ENCODE measurements around the gene ZCCHC14. TPM values are rescaled to one million over a fixed set of nuclear protein-coding genes. Genes with fewer than 3 reads are reported as not detected.

The ZCCHC14 gene
- total RNA-seq, 1 experiment from 2014 or later = 45.4 TPM

GRCh38 chr16:87474566-87474996 is 18.2 kb downstream of the ZCCHC14 start:
- Mint-ChIP-seq H3K9me3 (ENCODE audit: low read depth, unreplicated experiment) (no peaks in the 10 kb centered on the region), H3K27me3 (ENCODE audit: unreplicated experiment) (no peaks in the 10 kb centered on the region), H3K4me3 (ENCODE audit: low read depth, unreplicated experiment) (no peak overlapping the region), H3K27ac (ENCODE audit: unreplicated experiment) (no peak overlapping the region), H3K36me3 (ENCODE audit: insufficient read depth, unreplicated experiment) (no peaks in the 10 kb centered on the region), H3K4me1 (ENCODE audit: low read depth, unreplicated experiment) (peaks cover 20% of the 10 kb centered on the region)
- intact Hi-C loops (cut with micrococcal nuclease; ENCODE audit: unreplicated experiment) = no loop called here
- DNase-seq = no peak
- CTCF ChIA-PET = no interaction called here
- no TSS peak for BruUV-seq (replicated peaks)
- TF ChIP-seq CTCF (IDR thresholded peaks at IDR 0.05; ENCODE audit: unreplicated experiment) = no peak

- CTCF ChIA-PET = no interaction called here
- H3K9me3 Mint-ChIP-seq (ENCODE audit: low read depth, unreplicated experiment) = no peaks in the 10 kb centered on the region
Observed at GRCh38 chr16:87474017-87474416, 18.8 kb downstream of the ZCCHC14 start.

GRCh38 chr16:87472935-87473334 is 19.9 kb downstream of the ZCCHC14 start:
- no peaks in the 10 kb centered on the region for H3K9me3 Mint-ChIP-seq (ENCODE audit: low read depth, unreplicated experiment)
- CTCF ChIA-PET = interaction anchor here (1.4 kb wide), 1 partner anchor 11 kb away, joined by 4 read pairs; no protein-coding TSS in a partner anchor

More at GRCh38 chr16:87474017-87474416, 18.8 kb downstream of the ZCCHC14 start:
- Mint-ChIP-seq H3K27me3 (ENCODE audit: unreplicated experiment) (no peaks in the 10 kb centered on the region), H3K36me3 (ENCODE audit: insufficient read depth, unreplicated experiment) (no peaks in the 10 kb centered on the region), H3K4me1 (ENCODE audit: low read depth, unreplicated experiment) (peaks cover 20% of the 10 kb centered on the region), H3K27ac (ENCODE audit: unreplicated experiment) (no peak overlapping the region), H3K4me3 (ENCODE audit: low read depth, unreplicated experiment) (no peak overlapping the region)
- no peak for DNase-seq
- BruUV-seq (replicated peaks) = no TSS peak
- intact Hi-C loops (cut with micrococcal nuclease; ENCODE audit: unreplicated experiment) = no loop called here
- TF ChIP-seq CTCF (IDR thresholded peaks at IDR 0.05; ENCODE audit: unreplicated experiment) = no peak

DNA sequence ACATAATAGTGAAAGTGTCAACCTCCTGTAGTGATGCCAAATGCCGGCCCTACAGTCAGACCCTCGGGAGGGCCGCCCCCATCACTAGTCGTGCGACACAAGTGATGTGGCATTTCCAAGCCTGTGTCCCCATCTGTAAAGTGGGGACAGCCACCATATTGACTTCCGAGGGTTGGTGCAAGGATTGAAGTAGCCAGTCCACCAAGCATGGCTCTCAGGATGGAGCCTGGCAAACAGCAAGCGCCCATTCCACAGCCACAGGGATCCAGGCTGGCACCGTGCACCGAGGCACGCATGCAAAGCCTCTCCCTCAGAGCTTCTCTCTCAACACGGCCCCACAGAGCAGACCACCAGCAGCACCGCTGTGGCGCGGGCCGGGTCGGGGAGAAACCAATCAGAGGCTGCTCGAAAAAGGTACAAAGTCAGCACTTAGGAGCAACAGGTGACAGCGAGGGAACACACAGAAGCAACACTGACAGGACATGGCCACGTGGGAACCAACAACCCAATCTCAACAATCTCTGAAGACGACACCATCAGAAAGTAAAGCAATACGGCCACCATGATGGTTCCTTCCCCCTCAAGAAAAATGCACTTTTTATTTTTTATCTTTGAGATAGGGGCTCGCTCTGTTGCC is 20.6 kb downstream of the ZCCHC14 start:
- BruUV-seq (replicated peaks) = no TSS peak
- Mint-ChIP-seq H3K27ac (ENCODE audit: unreplicated experiment) (no peak overlapping the region), H3K4me1 (ENCODE audit: low read depth, unreplicated experiment) (peaks cover 20% of the 10 kb centered on the region), H3K36me3 (ENCODE audit: insufficient read depth, unreplicated experiment) (no peaks in the 10 kb centered on the region), H3K9me3 (ENCODE audit: low read depth, unreplicated experiment) (no peaks in the 10 kb centered on the region), H3K4me3 (ENCODE audit: low read depth, unreplicated experiment) (no peak overlapping the region), H3K27me3 (ENCODE audit: unreplicated experiment) (no peaks in the 10 kb centered on the region)
- CTCF ChIA-PET = interaction anchor here (1.4 kb wide), 1 partner anchor 11 kb away, joined by 4 read pairs; no protein-coding TSS in a partner anchor
- DNase-seq = no peak
- intact Hi-C loops (cut with micrococcal nuclease; ENCODE audit: unreplicated experiment) = no loop called here
- no peak for TF ChIP-seq CTCF (IDR thresholded peaks at IDR 0.05; ENCODE audit: unreplicated experiment)

More at GRCh38 chr16:87472935-87473334, 19.9 kb downstream of the ZCCHC14 start:
- no peak overlapping the region for H3K4me3 Mint-ChIP-seq (ENCODE audit: low read depth, unreplicated experiment)
- no peaks in the 10 kb centered on the region for H3K36me3 Mint-ChIP-seq (ENCODE audit: insufficient read depth, unreplicated experiment)
- BruUV-seq (replicated peaks) = no TSS peak
- TF ChIP-seq CTCF (IDR thresholded peaks at IDR 0.05; ENCODE audit: unreplicated experiment) = no peak
- no peak overlapping the region for H3K27ac Mint-ChIP-seq (ENCODE audit: unreplicated experiment)
- H3K4me1 Mint-ChIP-seq (ENCODE audit: low read depth, unreplicated experiment) = peaks cover 20% of the 10 kb centered on the region
- intact Hi-C loops (cut with micrococcal nuclease; ENCODE audit: unreplicated experiment) = no loop called here
- no peaks in the 10 kb centered on the region for H3K27me3 Mint-ChIP-seq (ENCODE audit: unreplicated experiment)
- no peak for DNase-seq

All from Calu3 (cell line).